Mesothelial cell of epicardium (in vitro differentiated cells): Measurements from ENCODE around the gene MFSD6L. TPM values are rescaled to one million over a fixed set of nuclear protein-coding genes. Genes with fewer than 3 reads are reported as not detected.
A peak's percentile ranks its signal among the peaks of the same experiment; 100 is the strongest.

Experiments used
- DNase-seq, 2 experiments: peaks; one replicate each; pipeline ENCODE4 v3.0.0; 2021; ENCODE audit warnings: low spot score in 2 of 2; ENCODE audit not compliant: unreplicated experiment in 2 of 2
- H3K27ac Mint-ChIP-seq: 2 replicates; pipeline ENCODE4 v1.8.0; 2021; ENCODE audit warnings: mixed read lengths
- H3K27me3 Mint-ChIP-seq: 2 replicates; pipeline ENCODE4 v1.8.0; 2021; ENCODE audit warnings: low read depth, mixed read lengths
- H3K36me3 Mint-ChIP-seq: 2 replicates; pipeline ENCODE4 v1.8.0; 2021; ENCODE audit warnings: mixed read lengths
- H3K4me1 Mint-ChIP-seq: 2 replicates; pipeline ENCODE4 v1.8.0; 2021; ENCODE audit warnings: mixed read lengths
- H3K4me3 Mint-ChIP-seq: 2 replicates; pipeline ENCODE4 v1.8.0; 2021; ENCODE audit warnings: mild to moderate bottlenecking, moderate library complexity, mixed read lengths
- H3K9me3 Mint-ChIP-seq: 2 replicates; pipeline ENCODE4 v1.8.0; 2021; ENCODE audit warnings: mixed read lengths
- total RNA-seq: library from RNA; stranded (reverse); gene quantifications from 3 replicates; pipeline ENCODE4 v1.2.1, GENCODE V29; 2021
- TF ChIP-seq, protein P1 (sequence below): fragments of 200-600 bp; sonication (generic); IDR thresholded peaks from one replicate; pipeline ENCODE4 v1.5.0; 2021; ENCODE audit warnings: antibody characterized with exemption; ENCODE audit not compliant: unreplicated experiment

MFSD6L gene
- total RNA-seq, 1 donor from 2014 or later = 4.0 TPM

DNA sequence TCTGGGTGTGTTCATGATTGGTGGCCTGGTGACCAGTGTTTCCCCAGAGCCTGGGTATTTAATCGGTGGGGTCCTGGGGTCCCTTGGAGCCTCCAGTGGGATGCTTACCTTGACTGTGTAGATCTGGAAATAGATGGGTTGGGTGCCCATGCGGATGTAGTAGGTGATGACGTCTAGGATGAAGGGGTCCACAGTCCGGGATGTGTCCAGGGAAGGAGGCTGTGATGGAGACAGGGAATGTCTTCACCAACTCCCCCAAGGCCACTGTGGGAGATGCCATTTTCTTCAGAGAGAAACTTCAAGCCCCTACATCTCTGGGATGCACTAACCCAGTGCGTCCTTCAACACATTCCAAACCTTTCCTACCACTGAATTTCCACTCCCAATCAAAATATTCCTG lies 24.1 kb upstream of the MFSD6L start:
- Mint-ChIP-seq H3K27me3 (peaks cover 28% of the 10 kb centered on the region), H3K4me1 (peaks cover 4% of the 10 kb centered on the region), H3K9me3 (peaks cover 24% of the 10 kb centered on the region), H3K4me3 (no peak overlapping the region), H3K36me3 (no peaks in the 10 kb centered on the region), H3K27ac (no peak overlapping the region)
- peak in 1 of 2 experiments; percentile 7 for DNase-seq
- TF ChIP-seq, protein P1, sequence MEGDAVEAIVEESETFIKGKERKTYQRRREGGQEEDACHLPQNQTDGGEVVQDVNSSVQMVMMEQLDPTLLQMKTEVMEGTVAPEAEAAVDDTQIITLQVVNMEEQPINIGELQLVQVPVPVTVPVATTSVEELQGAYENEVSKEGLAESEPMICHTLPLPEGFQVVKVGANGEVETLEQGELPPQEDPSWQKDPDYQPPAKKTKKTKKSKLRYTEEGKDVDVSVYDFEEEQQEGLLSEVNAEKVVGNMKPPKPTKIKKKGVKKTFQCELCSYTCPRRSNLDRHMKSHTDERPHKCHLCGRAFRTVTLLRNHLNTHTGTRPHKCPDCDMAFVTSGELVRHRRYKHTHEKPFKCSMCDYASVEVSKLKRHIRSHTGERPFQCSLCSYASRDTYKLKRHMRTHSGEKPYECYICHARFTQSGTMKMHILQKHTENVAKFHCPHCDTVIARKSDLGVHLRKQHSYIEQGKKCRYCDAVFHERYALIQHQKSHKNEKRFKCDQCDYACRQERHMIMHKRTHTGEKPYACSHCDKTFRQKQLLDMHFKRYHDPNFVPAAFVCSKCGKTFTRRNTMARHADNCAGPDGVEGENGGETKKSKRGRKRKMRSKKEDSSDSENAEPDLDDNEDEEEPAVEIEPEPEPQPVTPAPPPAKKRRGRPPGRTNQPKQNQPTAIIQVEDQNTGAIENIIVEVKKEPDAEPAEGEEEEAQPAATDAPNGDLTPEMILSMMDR = no peak

DNA sequence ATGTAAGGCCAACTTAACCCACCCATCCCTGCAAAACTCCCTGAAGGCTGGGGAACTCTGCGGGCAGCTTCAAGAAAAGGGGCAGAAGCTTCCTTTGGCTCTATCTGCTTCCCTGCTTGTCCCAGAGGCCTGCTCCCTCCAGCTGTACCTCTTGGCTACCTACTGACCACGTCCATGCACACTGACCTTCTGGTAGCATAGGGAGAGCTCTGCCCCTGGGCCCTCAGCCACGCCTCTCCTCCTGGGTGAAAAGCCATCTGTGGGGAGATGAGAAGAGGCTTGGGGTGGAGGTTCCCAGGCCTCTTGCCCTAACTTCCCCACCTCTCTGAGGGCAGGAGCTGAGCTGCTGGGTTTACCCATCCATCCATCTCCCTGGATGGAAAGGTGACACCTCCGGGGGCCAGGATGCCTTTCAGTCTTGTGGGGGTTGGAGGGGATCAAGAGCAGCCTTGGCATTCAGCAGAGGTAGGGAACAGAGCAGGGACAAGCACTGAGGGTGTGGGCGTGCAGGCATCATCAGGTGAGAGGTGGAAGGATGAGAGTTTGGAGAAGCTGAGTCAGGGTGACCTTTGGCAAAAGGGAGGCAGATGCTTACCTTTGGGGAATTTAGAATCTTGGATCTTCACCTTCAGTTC lies 23.4 kb upstream of the MFSD6L start:
- DNase-seq = peak in 1 of 2 experiments; percentile 35
- Mint-ChIP-seq H3K27me3 (peaks cover 35% of the 10 kb centered on the region), H3K4me1 (peaks cover 3% of the 10 kb centered on the region), H3K9me3 (peaks cover 24% of the 10 kb centered on the region), H3K36me3 (no peaks in the 10 kb centered on the region), H3K27ac (no peak overlapping the region), H3K4me3 (no peak overlapping the region)
- TF ChIP-seq, protein P1 = no peak

DNA sequence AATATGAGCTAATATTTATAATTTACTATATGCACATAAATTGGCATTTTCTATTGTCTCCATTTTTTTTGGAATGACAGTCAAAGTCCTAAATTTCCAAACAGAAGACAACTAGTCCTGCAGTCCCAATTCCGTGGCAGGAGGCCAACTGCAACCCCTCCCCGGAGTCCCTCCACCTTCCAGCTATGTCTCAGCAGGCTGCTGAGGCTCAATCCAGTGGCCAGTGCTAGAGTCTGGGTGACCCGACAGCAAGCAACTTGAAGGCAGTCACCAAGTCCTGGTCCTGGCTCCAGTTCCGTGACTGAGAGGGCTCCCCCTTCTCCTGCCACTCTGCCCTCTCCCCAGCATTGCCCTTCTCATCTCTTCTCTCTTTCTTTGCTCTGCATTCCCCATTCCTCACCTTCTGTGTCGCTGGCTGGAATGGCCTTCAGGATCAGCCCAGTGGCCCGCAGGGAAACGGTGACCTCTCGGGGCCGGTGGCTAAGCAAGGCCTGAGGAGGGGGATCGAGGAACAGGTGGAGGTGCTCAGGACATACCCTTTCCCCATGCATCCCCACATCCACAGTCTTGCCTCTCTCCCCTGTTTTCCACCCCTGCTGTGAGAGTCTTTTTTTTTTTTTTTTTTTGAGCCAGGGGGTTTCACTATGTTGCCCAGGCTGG lies 22.4 kb upstream of the MFSD6L start:
- Mint-ChIP-seq H3K27me3 (peaks cover 42% of the 10 kb centered on the region), H3K9me3 (peaks cover 24% of the 10 kb centered on the region), H3K4me3 (no peak overlapping the region), H3K4me1 (no peaks in the 10 kb centered on the region), H3K27ac (no peak overlapping the region), H3K36me3 (no peaks in the 10 kb centered on the region)
- TF ChIP-seq, protein P1 = no peak
- peak in 1 of 2 experiments; percentile 21 for DNase-seq

DNA sequence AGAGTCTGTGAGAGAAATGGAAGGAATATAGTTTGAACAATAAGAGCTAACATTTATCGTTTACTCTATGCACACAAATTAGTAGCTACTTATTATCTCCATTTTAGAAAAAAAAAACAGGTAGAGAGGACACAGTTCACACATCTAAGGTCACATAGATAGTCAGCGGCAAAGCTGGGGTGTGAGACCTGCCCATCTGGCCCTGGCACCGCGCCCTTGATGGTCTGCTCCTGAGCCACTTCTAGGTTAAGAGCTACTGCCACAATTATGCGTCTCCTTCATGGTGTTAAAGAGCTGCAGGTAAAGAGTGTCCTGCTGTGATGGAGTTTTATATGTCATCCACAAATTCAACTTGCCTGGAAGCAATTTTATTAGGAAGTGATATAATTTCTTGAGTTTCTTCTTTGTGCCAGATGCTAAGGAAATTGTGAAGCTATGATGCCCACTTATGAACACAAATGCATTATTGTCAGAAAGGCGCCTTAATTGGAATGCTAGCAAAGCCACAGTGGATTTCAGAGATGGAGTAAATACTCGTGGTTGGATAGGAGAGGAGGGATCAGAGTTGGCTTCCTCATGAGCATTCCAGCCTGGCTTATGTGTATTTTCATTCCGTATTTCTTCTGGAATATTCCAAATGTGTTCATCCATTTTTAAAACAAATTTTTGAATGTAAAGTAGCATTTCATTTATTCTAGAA lies 21.3 kb upstream of the MFSD6L start:
- peaks cover 22% of the 10 kb centered on the region for H3K9me3 Mint-ChIP-seq
- TF ChIP-seq, protein P1 = no peak
- H3K27me3 Mint-ChIP-seq = peaks cover 50% of the 10 kb centered on the region
- H3K4me1 Mint-ChIP-seq = no peaks in the 10 kb centered on the region
- H3K4me3 Mint-ChIP-seq = no peak overlapping the region
- H3K27ac Mint-ChIP-seq = no peak overlapping the region
- peak in 1 of 2 experiments; percentile 16 for DNase-seq
- no peaks in the 10 kb centered on the region for H3K36me3 Mint-ChIP-seq

DNA sequence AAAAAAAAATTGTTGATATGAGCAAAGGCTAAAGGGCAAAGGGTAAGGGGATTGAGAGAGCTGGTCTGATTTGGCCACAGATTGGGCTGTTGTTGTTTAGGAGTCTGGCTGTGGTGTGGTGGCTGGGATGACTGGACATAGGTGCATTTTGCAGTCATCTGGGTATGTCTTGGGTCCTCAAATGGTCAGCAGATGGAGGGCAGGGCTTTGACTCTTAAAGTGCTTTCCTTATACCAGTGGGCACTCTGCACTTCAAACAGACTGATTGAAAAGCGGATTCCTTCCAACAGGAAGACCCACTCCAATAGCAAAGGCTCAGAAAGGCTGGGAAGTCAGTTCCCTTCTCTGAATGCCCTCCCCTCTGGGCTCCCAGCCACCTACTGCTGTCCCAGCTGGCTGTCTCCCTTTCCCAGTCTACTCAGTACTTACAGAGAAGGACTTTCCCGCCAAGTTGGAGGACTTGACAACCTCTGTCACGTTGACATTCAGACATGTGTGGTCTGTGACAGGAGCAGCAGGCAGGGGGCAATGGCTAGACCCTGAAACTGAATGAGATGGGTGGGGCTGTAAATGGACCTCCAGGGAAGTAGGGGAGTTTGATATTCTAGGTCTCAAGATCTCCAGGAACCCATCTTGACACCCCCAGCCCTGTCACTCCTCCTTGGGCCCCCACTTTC lies 19.6 kb upstream of the MFSD6L start:
- Mint-ChIP-seq H3K27me3 (peaks cover 63% of the 10 kb centered on the region), H3K27ac (no peak overlapping the region)

More for the DNA sequence above, 19.6 kb upstream of the MFSD6L start:
- Mint-ChIP-seq H3K9me3 (peaks cover 10% of the 10 kb centered on the region), H3K4me1 (no peaks in the 10 kb centered on the region), H3K4me3 (no peak overlapping the region), H3K36me3 (no peaks in the 10 kb centered on the region)
- TF ChIP-seq, protein P1 = no peak
- peak in 1 of 2 experiments; percentile 22 for DNase-seq
